Measurements from ENCODE around the gene ALAS1. TPM values are rescaled to one million over a fixed set of nuclear protein-coding genes. Genes with fewer than 3 reads are reported as not detected.

The ALAS1 gene
- total and polyA plus RNA-seq, 9 of the 15 experiments (the other 6 are each of a cell fraction or from before 2014, with no cell fraction given): 21.4 to 49.5 (median 34.4) TPM

- no peak for TF ChIP-seq LEF1 (IDR thresholded peaks at IDR 0.05)
- no peak for TF ChIP-seq HMG20A (CRISPR knock-in tag; conservative IDR thresholded peaks at IDR 0.05)
- TF ChIP-seq CREM (IDR thresholded peaks at IDR 0.05; ENCODE audit: low read depth): peak; percentile 46
- TF ChIP-seq PRPF4 (IDR thresholded peaks at IDR 0.05; ENCODE audit: insufficient read depth, low read depth, low read length, poor library complexity, severe bottlenecking): no peak
- no peak for TF ChIP-seq KLF10 (CRISPR knock-in tag; IDR thresholded peaks at IDR 0.05)
- TF ChIP-seq ZBTB40 (IDR thresholded peaks at IDR 0.05): no peak
- TF ChIP-seq ZBTB40 (CRISPR knock-in tag; IDR thresholded peaks at IDR 0.05): no peak
- TF ChIP-seq ZNF75A (CRISPR knock-in tag; IDR thresholded peaks at IDR 0.05): no peak
- TF ChIP-seq ZEB2 (IDR thresholded peaks at IDR 0.05): no peak
- no peak for TF ChIP-seq FOXP1 (CRISPR knock-in tag; IDR thresholded peaks at IDR 0.05)
- peak; percentile 26; the same call in 1 of the 2 replicates for TF ChIP-seq FOSL1 (tag; conservative IDR thresholded peaks at IDR 0.05)
- TF ChIP-seq CEBPG (CRISPR knock-in tag; IDR thresholded peaks at IDR 0.05): no peak
- no peak for TF ChIP-seq CEBPG (tag; conservative IDR thresholded peaks at IDR 0.05 in 1 of 2, IDR thresholded peaks at IDR 0.05 in 1 of 2)
- TF ChIP-seq ZNF12 (CRISPR knock-in tag; IDR thresholded peaks at IDR 0.05): no peak
- TF ChIP-seq MXD1 (CRISPR knock-in tag; IDR thresholded peaks at IDR 0.05; ENCODE audit: borderline replicate concordance, poor library complexity, severe bottlenecking): no peak
- no peak for TF ChIP-seq EWSR1 (IDR thresholded peaks at IDR 0.05; ENCODE audit: borderline replicate concordance, low read depth, partially characterized antibody)
- no peak for TF ChIP-seq DEAF1 (CRISPR knock-in tag; IDR thresholded peaks at IDR 0.05)
- TF ChIP-seq PYGO2 (tag; IDR thresholded peaks at IDR 0.05): no peak
- TF ChIP-seq CBFA2T2 (conservative IDR thresholded peaks at IDR 0.05): peak; percentile 50
- TF ChIP-seq TCFL5 (CRISPR knock-in tag; conservative IDR thresholded peaks at IDR 0.05): no peak
Observed at GRCh38 chr3:52182196-52182595, 15.8 kb upstream of the ALAS1 start (continued).

All from K562 (cell line).